Stimulated activated naive CD8-positive, alpha-beta T cell treated with anti-CD3 and anti-CD28 coated beads, Interleukin-15, amount 100 ng/mL, for 72 hours (primary cell): Measurements from ENCODE around the gene NKX2-4.
"Not testable (repeated sequence)": the region's sequence is repeated elsewhere in the genome, so short reads cannot be mapped to it uniquely, and the experiment has no call there.

Experiments
- ATAC-seq: fragments of 150-1000 bp; cut with Tn5 transposase; 2 replicates; pipeline ENCODE4 v1.10.0; 2021; ENCODE audit warnings: mild to moderate bottlenecking, moderate library complexity
- DNase-seq, 2 donors: peaks; one replicate each; pipeline ENCODE4 v3.0.0; 2021 to 2022
- H3K27ac Mint-ChIP-seq, 2 donors: one replicate each; pipeline ENCODE4 v1.8.0; 2022; ENCODE audit warnings: mild to moderate bottlenecking in 2 of 2, mixed read lengths in 2 of 2, moderate library complexity in 2 of 2
- H3K27me3 Mint-ChIP-seq: one replicate; pipeline ENCODE4 v1.8.0; 2022; ENCODE audit warnings: mixed read lengths
- H3K4me1 Mint-ChIP-seq: one replicate; pipeline ENCODE4 v1.8.0; 2022; ENCODE audit warnings: mild to moderate bottlenecking, mixed read lengths
- H3K4me3 Mint-ChIP-seq, 2 donors: one replicate each; pipeline ENCODE4 v1.8.0; 2022; ENCODE audit warnings: mild to moderate bottlenecking in 2 of 2, mixed read lengths in 2 of 2, moderate library complexity in 1 of 2
- H3K9me3 Mint-ChIP-seq, 2 donors: one replicate each; pipeline ENCODE4 v1.8.0; 2022; ENCODE audit warnings: mixed read lengths in 2 of 2

Gene NKX2-4

GRCh38 chr20:21384308-21384892 is 12.9 kb downstream of the NKX2-4 start:
- Mint-ChIP-seq H3K4me3 (no peak overlapping the region), H3K4me1 (no peaks in the 10 kb centered on the region), H3K27ac (no peak overlapping the region), H3K9me3 (no peaks in the 10 kb centered on the region), H3K27me3 (no peaks in the 10 kb centered on the region)
- DNase-seq (no peak), ATAC-seq (no peak)

GRCh38 chr20:21381619-21382018 is 15.7 kb downstream of the NKX2-4 start:
- no peaks in the 10 kb centered on the region for H3K27me3 Mint-ChIP-seq
- H3K27ac Mint-ChIP-seq: no peak overlapping the region
- DNase-seq: no peak
- H3K9me3 Mint-ChIP-seq: no peaks in the 10 kb centered on the region
- H3K4me1 Mint-ChIP-seq: no peaks in the 10 kb centered on the region
- no peak for ATAC-seq
- no peak overlapping the region for H3K4me3 Mint-ChIP-seq

- no peak overlapping the region for H3K4me3 Mint-ChIP-seq
- H3K27me3 Mint-ChIP-seq: no peaks in the 10 kb centered on the region
- ATAC-seq: no peak
- no peak overlapping the region for H3K27ac Mint-ChIP-seq
- DNase-seq: no peak
- H3K9me3 Mint-ChIP-seq: no peaks in the 10 kb centered on the region
- H3K4me1 Mint-ChIP-seq: no peaks in the 10 kb centered on the region
Observed at GRCh38 chr20:21380711-21381110, 16.6 kb downstream of the NKX2-4 start.

- H3K9me3 Mint-ChIP-seq: no peaks in the 10 kb centered on the region
- no peak overlapping the region for H3K4me3 Mint-ChIP-seq
- H3K27ac Mint-ChIP-seq: no peak overlapping the region
- DNase-seq: no peak
- ATAC-seq: no peak
- no peaks in the 10 kb centered on the region for H3K27me3 Mint-ChIP-seq
- H3K4me1 Mint-ChIP-seq: peaks cover 5% of the 10 kb centered on the region
Observed at GRCh38 chr20:21378259-21378658, 19.1 kb downstream of the NKX2-4 start.

- Mint-ChIP-seq H3K4me1 (peaks cover 5% of the 10 kb centered on the region), H3K9me3 (no peaks in the 10 kb centered on the region), H3K27ac (no peak overlapping the region), H3K27me3 (no peaks in the 10 kb centered on the region), H3K4me3 (no peak overlapping the region)
- ATAC-seq (no peak), DNase-seq (no peak)
Observed at GRCh38 chr20:21377701-21378100, 19.6 kb downstream of the NKX2-4 start.

- peak overlapping the region in 1 of 2 donors; percentile 40 for H3K27ac Mint-ChIP-seq
- H3K27me3 Mint-ChIP-seq: no peaks in the 10 kb centered on the region
- no peaks in the 10 kb centered on the region for H3K9me3 Mint-ChIP-seq
- ATAC-seq (no peak), DNase-seq (no peak)
- no peak overlapping the region for H3K4me3 Mint-ChIP-seq
- H3K4me1 Mint-ChIP-seq: peaks cover 5% of the 10 kb centered on the region
Observed at GRCh38 chr20:21376626-21377025, 20.7 kb downstream of the NKX2-4 start.

- ATAC-seq (no peak), DNase-seq (no peak)
- H3K27ac Mint-ChIP-seq: peak overlapping the region in 1 of 2 donors; percentile 19
- peaks cover 5% of the 10 kb centered on the region for H3K4me1 Mint-ChIP-seq
- no peaks in the 10 kb centered on the region for H3K27me3 Mint-ChIP-seq
- no peak overlapping the region for H3K4me3 Mint-ChIP-seq
- H3K9me3 Mint-ChIP-seq: no peaks in the 10 kb centered on the region
Observed at GRCh38 chr20:21373436-21373835, 23.9 kb downstream of the NKX2-4 start.

GRCh38 chr20:21372016-21372415 is 25.3 kb downstream of the NKX2-4 start:
- DNase-seq (no peak), ATAC-seq (no peak)
- H3K4me3 Mint-ChIP-seq: no peak overlapping the region
- H3K27me3 Mint-ChIP-seq: no peaks in the 10 kb centered on the region
- peaks cover 5% of the 10 kb centered on the region for H3K4me1 Mint-ChIP-seq
- no peak overlapping the region for H3K27ac Mint-ChIP-seq
- no peaks in the 10 kb centered on the region for H3K9me3 Mint-ChIP-seq

- peaks cover 5% of the 10 kb centered on the region for H3K4me1 Mint-ChIP-seq
- ATAC-seq (no peak), DNase-seq (no peak)
- H3K27me3 Mint-ChIP-seq: no peaks in the 10 kb centered on the region
- H3K4me3 Mint-ChIP-seq: no peak overlapping the region
- no peaks in the 10 kb centered on the region for H3K9me3 Mint-ChIP-seq
- no peak overlapping the region for H3K27ac Mint-ChIP-seq
Observed at GRCh38 chr20:21371193-21371592, 26.1 kb downstream of the NKX2-4 start.

- DNase-seq: no peak
- H3K4me1 Mint-ChIP-seq: peaks cover 5% of the 10 kb centered on the region
- peak overlapping the region in 1 of 2 donors; percentile 2 for H3K27ac Mint-ChIP-seq
- H3K9me3 Mint-ChIP-seq: no peaks in the 10 kb centered on the region
- ATAC-seq: no peak
- no peaks in the 10 kb centered on the region for H3K27me3 Mint-ChIP-seq
- H3K4me3 Mint-ChIP-seq: no peak overlapping the region
Observed at GRCh38 chr20:21368791-21369190, 28.5 kb downstream of the NKX2-4 start.

- H3K27ac Mint-ChIP-seq, H3K4me3 Mint-ChIP-seq, H3K9me3 Mint-ChIP-seq, H3K27me3 Mint-ChIP-seq, H3K4me1 Mint-ChIP-seq, DNase-seq, ATAC-seq: not testable (repeated sequence)
Observed at GRCh38 chr20:21366273-21366672, 31.1 kb downstream of the NKX2-4 start.

- Mint-ChIP-seq H3K4me1 (peaks cover under 1% of the 10 kb centered on the region), H3K4me3 (no peak overlapping the region), H3K9me3 (no peaks in the 10 kb centered on the region), H3K27ac (no peak overlapping the region), H3K27me3 (no peaks in the 10 kb centered on the region)
- no peak for DNase-seq
- ATAC-seq: no peak
Observed at GRCh38 chr20:21365771-21366170, 31.6 kb downstream of the NKX2-4 start.

GRCh38 chr20:21364413-21364812 is 32.9 kb downstream of the NKX2-4 start:
- Mint-ChIP-seq H3K27ac (no peak overlapping the region), H3K4me1 (peaks cover 11% of the 10 kb centered on the region), H3K27me3 (no peaks in the 10 kb centered on the region), H3K4me3 (no peak overlapping the region), H3K9me3 (no peaks in the 10 kb centered on the region)
- DNase-seq (no peak), ATAC-seq (no peak)

- Mint-ChIP-seq H3K4me3 (no peak overlapping the region), H3K27ac (peak overlapping the region in 1 of 2 donors; percentile 27), H3K9me3 (no peaks in the 10 kb centered on the region), H3K4me1 (peaks cover 11% of the 10 kb centered on the region), H3K27me3 (no peaks in the 10 kb centered on the region)
- ATAC-seq (no peak), DNase-seq (no peak)
Observed at GRCh38 chr20:21361266-21361665, 36.1 kb downstream of the NKX2-4 start.

GRCh38 chr20:21360705-21361104 is 36.6 kb downstream of the NKX2-4 start:
- no peak overlapping the region for H3K27ac Mint-ChIP-seq

GRCh38 chr20:21358737-21359136 is 38.6 kb downstream of the NKX2-4 start:
- DNase-seq (no peak), ATAC-seq (no peak)
- Mint-ChIP-seq H3K27ac (no peak overlapping the region), H3K27me3 (no peaks in the 10 kb centered on the region), H3K9me3 (no peaks in the 10 kb centered on the region), H3K4me3 (no peak overlapping the region), H3K4me1 (peaks cover 11% of the 10 kb centered on the region)

More at GRCh38 chr20:21360705-21361104, 36.6 kb downstream of the NKX2-4 start:
- H3K9me3 Mint-ChIP-seq: no peaks in the 10 kb centered on the region
- ATAC-seq: no peak
- peaks cover 11% of the 10 kb centered on the region for H3K4me1 Mint-ChIP-seq
- H3K4me3 Mint-ChIP-seq: no peak overlapping the region
- H3K27me3 Mint-ChIP-seq: no peaks in the 10 kb centered on the region
- no peak for DNase-seq

GRCh38 chr20:21357844-21358243 is 39.5 kb downstream of the NKX2-4 start:
- peak overlapping the region; percentile 19 to 61 for H3K27ac Mint-ChIP-seq
- H3K4me1 Mint-ChIP-seq: peaks cover 11% of the 10 kb centered on the region
- no peaks in the 10 kb centered on the region for H3K9me3 Mint-ChIP-seq

More at GRCh38 chr20:21357844-21358243, 39.5 kb downstream of the NKX2-4 start:
- ATAC-seq (no peak), DNase-seq (no peak)
- Mint-ChIP-seq H3K27me3 (no peaks in the 10 kb centered on the region), H3K4me3 (no peak overlapping the region)
